Measurements from ENCODE around the gene TSPY1. TPM values are rescaled to one million over a fixed set of nuclear protein-coding genes. Genes with fewer than 3 reads are reported as not detected.
"Not testable (repeated sequence)": the region's sequence is repeated elsewhere in the genome, so short reads cannot be mapped to it uniquely, and the experiment has no call there.

The TSPY1 gene, protein sequence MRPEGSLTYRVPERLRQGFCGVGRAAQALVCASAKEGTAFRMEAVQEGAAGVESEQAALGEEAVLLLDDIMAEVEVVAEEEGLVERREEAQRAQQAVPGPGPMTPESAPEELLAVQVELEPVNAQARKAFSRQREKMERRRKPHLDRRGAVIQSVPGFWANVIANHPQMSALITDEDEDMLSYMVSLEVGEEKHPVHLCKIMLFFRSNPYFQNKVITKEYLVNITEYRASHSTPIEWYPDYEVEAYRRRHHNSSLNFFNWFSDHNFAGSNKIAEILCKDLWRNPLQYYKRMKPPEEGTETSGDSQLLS
- not detected for total RNA-seq (ENCODE audit: insufficient read depth, low replicate concordance)

DNA sequence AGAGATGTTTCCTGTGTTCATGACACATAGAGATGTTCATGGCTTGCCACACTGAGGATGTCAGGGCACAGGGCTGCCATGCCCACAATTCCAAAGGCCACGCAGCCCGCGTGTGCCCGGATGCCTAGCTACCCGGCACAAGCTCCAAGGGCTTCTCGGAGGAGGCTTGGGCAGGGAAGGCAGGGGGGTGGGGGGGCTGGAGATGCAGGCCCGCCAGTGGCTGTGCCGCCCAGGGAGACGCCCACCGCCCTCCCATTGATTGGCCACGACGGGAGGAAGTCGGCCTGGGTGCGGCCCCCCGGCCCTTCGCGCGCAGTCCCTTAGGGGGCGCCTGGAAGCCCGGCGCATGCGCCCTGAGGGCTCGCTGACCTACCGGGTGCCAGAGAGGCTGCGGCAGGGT is at the start of gene TSPY1:
Gene TSPY1 (plus strand): TSS at position 301 of the 400 bp plus-strand sequence. CDS start 46 bp downstream, at position 347.
- not testable (repeated sequence) for DNase-seq (ENCODE audit: low spot score)

DNA sequence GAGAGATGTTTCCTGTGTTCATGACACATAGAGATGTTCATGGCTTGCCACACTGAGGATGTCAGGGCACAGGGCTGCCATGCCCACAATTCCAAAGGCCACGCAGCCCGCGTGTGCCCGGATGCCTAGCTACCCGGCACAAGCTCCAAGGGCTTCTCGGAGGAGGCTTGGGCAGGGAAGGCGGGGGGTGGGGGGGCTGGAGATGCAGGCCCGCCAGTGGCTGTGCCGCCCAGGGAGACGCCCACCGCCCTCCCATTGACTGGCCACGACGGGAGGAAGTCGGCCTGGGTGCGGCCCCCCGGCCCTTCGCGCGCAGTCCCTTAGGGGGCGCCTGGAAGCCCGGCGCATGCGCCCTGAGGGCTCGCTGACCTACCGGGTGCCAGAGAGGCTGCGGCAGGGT is 20.2 kb downstream of the TSPY1 start, which contains the start of gene TSPY9:
Gene TSPY9 (plus strand): TSS at position 301 of the 400 bp plus-strand sequence. CDS start 46 bp downstream, at position 347.
- not testable (repeated sequence) for DNase-seq (ENCODE audit: low spot score)

DNA sequence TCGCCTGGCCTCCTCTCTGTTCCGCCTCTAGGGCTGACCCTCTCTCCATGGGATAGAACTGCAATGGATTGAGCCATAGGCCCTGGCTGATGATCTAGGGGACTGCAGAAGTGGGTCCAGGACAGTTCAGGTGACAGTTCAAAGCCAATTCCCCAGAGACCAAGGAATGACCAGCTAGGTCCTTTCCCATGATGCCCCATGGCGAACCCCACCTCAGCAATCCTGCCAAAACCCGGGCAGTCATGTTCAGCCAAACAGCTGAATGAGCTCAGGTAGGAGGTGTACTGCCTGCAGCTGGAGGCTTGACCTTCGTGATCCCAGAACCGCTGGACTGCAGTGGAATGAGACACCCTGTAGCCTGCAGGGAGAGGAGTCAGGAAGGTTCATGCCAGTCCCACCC is 37.6 kb downstream of the TSPY1 start:
- not testable (repeated sequence) for DNase-seq (ENCODE audit: low spot score)

DNA sequence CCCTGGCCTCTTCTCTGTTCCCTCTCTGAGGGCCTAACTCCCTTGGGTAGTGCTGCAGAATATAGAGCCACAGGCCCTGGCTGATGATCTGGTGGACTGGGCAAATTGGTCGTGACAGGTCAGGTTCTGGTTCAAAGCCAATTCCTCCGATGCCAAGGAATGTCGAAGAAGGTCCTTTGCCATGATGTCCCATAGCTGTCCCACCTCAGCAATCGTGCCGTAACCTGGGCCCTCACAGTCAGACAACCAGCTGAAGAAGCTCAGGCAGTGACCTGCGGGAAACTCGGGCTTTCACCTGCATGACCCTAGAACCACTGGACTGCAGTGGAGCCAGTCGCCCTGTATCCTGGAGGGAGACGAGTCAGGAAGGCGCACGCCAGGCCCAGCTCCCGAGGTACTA is 49.5 kb downstream of the TSPY1 start:
- DNase-seq (ENCODE audit: low spot score) = not testable (repeated sequence)

Other genes starting within 250 kb of the TSPY1 start
- 1.7 TPM for gene TSPY4, start 129.5 kb upstream of the TSPY1 start, total RNA-seq (ENCODE audit: insufficient read depth, low replicate concordance)
- 2.2 TPM for gene TSPY8, start 109.2 kb upstream of the TSPY1 start, total RNA-seq (ENCODE audit: insufficient read depth, low replicate concordance)
- gene TSPY3, start 68.5 kb upstream of the TSPY1 start, total RNA-seq (ENCODE audit: insufficient read depth, low replicate concordance) = 2.2 TPM
- not detected for gene TSPY9, start 20.3 kb downstream of the TSPY1 start, total RNA-seq (ENCODE audit: insufficient read depth, low replicate concordance)
- gene TSPY10, start 60.9 kb downstream of the TSPY1 start, total RNA-seq (ENCODE audit: insufficient read depth, low replicate concordance) = 7.9 TPM

Measured in umbilical cord (tissue), 2 donors.